ENCODE results near the gene TSPAN18.

The TSPAN18 gene

GRCh38 chr11:44771841-44772240 lies 45.1 kb downstream of the TSPAN18 start:
- Histone ChIP-seq H3F3A (ENCODE audit: insufficient read depth, low read length) (no peaks in the 10 kb centered on the region), H3K4me2 (ENCODE audit: low read depth, low read length) (no peak overlapping the region), H3K9me2 (replicated peaks; ENCODE audit: insufficient read depth, low read length) (no peaks in the 10 kb centered on the region), H3K4me3 (ENCODE audit: low read length) (no peak overlapping the region), H3K4me1 (ENCODE audit: low read length) (no peaks in the 10 kb centered on the region), H3K9ac (ENCODE audit: low read length) (no peak overlapping the region), H3K9me3 (replicated peaks; ENCODE audit: insufficient read depth, low read length) (no peaks in the 10 kb centered on the region), H3K79me2 (ENCODE audit: low read length) (no peaks in the 10 kb centered on the region), H3K27ac (ENCODE audit: low read length) (no peak overlapping the region), H3K27me3 (replicated peaks; ENCODE audit: insufficient read depth, low read length) (no peaks in the 10 kb centered on the region), H2AFZ (ENCODE audit: low read length) (no peak overlapping the region), H4K20me1 (ENCODE audit: insufficient read depth, low read length) (no peaks in the 10 kb centered on the region), H3K36me3 (replicated peaks; ENCODE audit: insufficient read depth, low read length) (no peaks in the 10 kb centered on the region)
- TF ChIP-seq EZH2 (optimal IDR thresholded peaks at IDR 0.05; ENCODE audit: low read depth, low read length) (no peak), CTCF (IDR thresholded peaks at IDR 0.05; ENCODE audit: low read length) (no peak), EZH2phosphoT487 (IDR thresholded peaks at IDR 0.05; ENCODE audit: low read length) (no peak)
- DNase-seq, result no peak

- no peaks in the 10 kb centered on the region for H4K20me1 ChIP-seq (ENCODE audit: insufficient read depth, low read length)
- no peaks in the 10 kb centered on the region for H3F3A ChIP-seq (ENCODE audit: insufficient read depth, low read length)
- H3K36me3 ChIP-seq (replicated peaks; ENCODE audit: insufficient read depth, low read length), result no peaks in the 10 kb centered on the region
- H3K4me1 ChIP-seq (ENCODE audit: low read length), result no peaks in the 10 kb centered on the region
- no peak for DNase-seq
- no peaks in the 10 kb centered on the region for H3K9me3 ChIP-seq (replicated peaks; ENCODE audit: insufficient read depth, low read length)
- no peak overlapping the region for H3K27ac ChIP-seq (ENCODE audit: low read length)
- H3K27me3 ChIP-seq (replicated peaks; ENCODE audit: insufficient read depth, low read length), result no peaks in the 10 kb centered on the region
- H3K9ac ChIP-seq (ENCODE audit: low read length), result no peak overlapping the region
- no peak overlapping the region for H2AFZ ChIP-seq (ENCODE audit: low read length)
- no peak overlapping the region for H3K4me3 ChIP-seq (ENCODE audit: low read length)
- no peaks in the 10 kb centered on the region for H3K79me2 ChIP-seq (ENCODE audit: low read length)
- TF ChIP-seq CTCF (IDR thresholded peaks at IDR 0.05; ENCODE audit: low read length), result no peak
- TF ChIP-seq EZH2 (optimal IDR thresholded peaks at IDR 0.05; ENCODE audit: low read depth, low read length), result no peak
- TF ChIP-seq EZH2phosphoT487 (IDR thresholded peaks at IDR 0.05; ENCODE audit: low read length), result no peak
- no peaks in the 10 kb centered on the region for H3K9me2 ChIP-seq (replicated peaks; ENCODE audit: insufficient read depth, low read length)
- H3K4me2 ChIP-seq (ENCODE audit: low read depth, low read length), result no peak overlapping the region
These were observed 46.7 kb downstream of the TSPAN18 start for GRCh38 chr11:44773351-44773965.

DNA sequence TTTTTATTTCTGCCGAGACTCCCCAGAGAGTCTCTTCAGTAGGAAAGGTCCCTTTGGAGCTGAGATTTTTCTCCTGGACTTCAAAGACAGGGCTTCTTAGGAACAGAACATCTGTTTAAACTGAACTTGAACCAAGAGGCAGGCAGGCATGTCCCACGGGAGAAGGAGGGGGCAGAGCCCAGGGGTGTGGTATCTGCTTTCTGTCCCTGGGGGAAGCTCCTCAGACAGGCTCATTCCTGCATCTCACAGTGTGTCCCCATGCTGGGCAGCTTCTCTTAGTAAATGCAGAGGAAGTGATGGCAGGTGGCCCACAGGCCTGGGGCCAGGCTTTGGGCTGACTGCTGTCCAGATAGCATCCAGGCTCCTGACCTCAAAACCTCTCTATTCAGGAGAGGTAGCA lies 47.3 kb downstream of the TSPAN18 start:
- Histone ChIP-seq H3K4me2 (ENCODE audit: low read depth, low read length) (no peak overlapping the region), H3K79me2 (ENCODE audit: low read length) (no peaks in the 10 kb centered on the region), H3K9ac (ENCODE audit: low read length) (no peak overlapping the region), H3K4me1 (ENCODE audit: low read length) (no peaks in the 10 kb centered on the region), H3K27me3 (replicated peaks; ENCODE audit: insufficient read depth, low read length) (no peaks in the 10 kb centered on the region), H4K20me1 (ENCODE audit: insufficient read depth, low read length) (no peaks in the 10 kb centered on the region), H3K27ac (ENCODE audit: low read length) (no peak overlapping the region), H3F3A (ENCODE audit: insufficient read depth, low read length) (no peaks in the 10 kb centered on the region), H3K9me3 (replicated peaks; ENCODE audit: insufficient read depth, low read length) (no peaks in the 10 kb centered on the region), H3K4me3 (ENCODE audit: low read length) (no peak overlapping the region), H2AFZ (ENCODE audit: low read length) (no peak overlapping the region), H3K36me3 (replicated peaks; ENCODE audit: insufficient read depth, low read length) (no peaks in the 10 kb centered on the region), H3K9me2 (replicated peaks; ENCODE audit: insufficient read depth, low read length) (no peaks in the 10 kb centered on the region)
- DNase-seq, result no peak
- TF ChIP-seq EZH2phosphoT487 (IDR thresholded peaks at IDR 0.05; ENCODE audit: low read length), result no peak
- TF ChIP-seq EZH2 (optimal IDR thresholded peaks at IDR 0.05; ENCODE audit: low read depth, low read length), result no peak
- no peak for TF ChIP-seq CTCF (IDR thresholded peaks at IDR 0.05; ENCODE audit: low read length)
